ENCODE data around the gene DIAPH1. TPM values are rescaled to one million over a fixed set of nuclear protein-coding genes. Genes with fewer than 3 reads are reported as not detected.

The DIAPH1 gene

GRCh38 chr5:141465351-141465750 is 153.4 kb downstream of the DIAPH1 start:
- H3K4me2 ChIP-seq (ENCODE audit: insufficient read depth, low read length, poor library complexity, severe bottlenecking): no peak overlapping the region
- H2BK12ac ChIP-seq (ENCODE audit: low read length): no peak overlapping the region
- peaks cover 0 to 6% of the 10 kb centered on the region in 2 donors for H3K36me3 ChIP-seq (replicated peaks in 1 of 2; ENCODE audit: control insufficient read depth in 2 of 2, insufficient read depth in 2 of 2, low read length in 2 of 2)
- H3K9ac ChIP-seq (ENCODE audit: low read depth, low read length, poor library complexity): no peak overlapping the region
- WGBS, 2 donors (ENCODE audit: extremely low coverage in 2 of 2, insufficient read length in 2 of 2, insufficient replicate concordance in 1 of 2): no CpG with 5 or more reads among the region's 3 CpGs
- no peak for DNase-seq (ENCODE audit: low spot score)
- no peaks in the 10 kb centered on the region for H3K4me1 ChIP-seq (ENCODE audit: control insufficient read depth in 2 of 2, insufficient read depth in 1 of 2, low read depth in 1 of 2, low read length in 2 of 2)
- H4K8ac ChIP-seq (ENCODE audit: low read depth, low read length): no peak overlapping the region
- H2BK120ac ChIP-seq (ENCODE audit: low read depth, low read length): no peak overlapping the region
- H2AFZ ChIP-seq (ENCODE audit: low read length): no peak overlapping the region
- H3K9me3 ChIP-seq (replicated peaks in 1 of 2; ENCODE audit: control insufficient read depth in 2 of 2, insufficient read depth in 1 of 2, low read depth in 1 of 2, low read length in 2 of 2): no peaks in the 10 kb centered on the region
- H3K23ac ChIP-seq (ENCODE audit: low read depth, low read length, poor library complexity): no peak overlapping the region
- no peak overlapping the region for H3K27ac ChIP-seq (replicated peaks; ENCODE audit: low read length)
- no peak overlapping the region for H2BK5ac ChIP-seq (ENCODE audit: low read length)
- no peak overlapping the region for H3K4ac ChIP-seq (ENCODE audit: low read length)
- H3K4me3 ChIP-seq (ENCODE audit: low read length in 2 of 2): no peak overlapping the region
- no peak overlapping the region for H2AK5ac ChIP-seq (ENCODE audit: low read depth, low read length)
- H2BK15ac ChIP-seq (ENCODE audit: low read length): no peak overlapping the region
- H3K18ac ChIP-seq (ENCODE audit: low read length): no peak overlapping the region
- H3K14ac ChIP-seq (ENCODE audit: low read length): no peak overlapping the region
- no peaks in the 10 kb centered on the region for H3K27me3 ChIP-seq (ENCODE audit: control insufficient read depth in 3 of 3, insufficient read depth in 3 of 3, low read depth in 1 of 3, low read length in 3 of 3)
- no peak overlapping the region for H4K91ac ChIP-seq (ENCODE audit: low read depth, low read length, poor library complexity)
- H3K79me1 ChIP-seq (ENCODE audit: low read depth, low read length): no peaks in the 10 kb centered on the region

Small RNA genes within 50 kb of the gene (small RNA-seq; reads per million reads assigned to genes)
- not detected for gene RPS27AP10 (ENCODE audit: insufficient read depth)
